SK-N-SH (cell line): ENCODE results near the gene SCAANT1. TPM values are rescaled to one million over a fixed set of nuclear protein-coding genes. Genes with fewer than 3 reads are reported as not detected.

Source experiments
- CTCF ChIA-PET: fragments of 300-600, 350-600 bp; formaldehyde crosslinking; extraction: SDS; loops from one replicate; lab custom pipeline; 2021; lab: Yijun Ruan, JAX
- POLR2A ChIA-PET: fragments of 350-600 bp; sonication (Branson Sonifier 250); formaldehyde crosslinking; extraction: SDS; loops from one replicate; lab custom pipeline; 2020; ENCODE audit warnings: antibody characterized with exemption, inconsistent platforms; lab: Yijun Ruan, JAX
- DNase-seq: peaks from one replicate; pipeline ENCODE4 v3.0.0; 2012
- H2AFZ ChIP-seq: fragments of 200-600 bp; sonication (generic); 2 replicates; pipeline ENCODE4 v1.8.1; 2016; ENCODE audit warnings: antibody characterized with exemption, mild to moderate bottlenecking, low read depth
- H3F3A ChIP-seq: fragments of 200-600 bp; sonication (generic); replicated peaks from 2 replicates; pipeline ENCODE3; 2016; ENCODE audit warnings: antibody characterized with exemption, mild to moderate bottlenecking; ENCODE audit not compliant: insufficient read depth
- H3K27ac ChIP-seq, 2 experiments: fragments of 200-500 bp in 1 of 2; fragments of 200-600 bp in 1 of 2; sonication (Bioruptor generic) in 1 of 2; sonication (generic), shearing (Covaris generic) in 1 of 2; 2 replicates each; pipeline versions ENCODE4 v1.5.1 to v1.6.1; 2014 to 2016; ENCODE audit warnings: low read depth in 2 of 2, inconsistent platforms in 1 of 2, low read length in 1 of 2, mild to moderate bottlenecking in 1 of 2, mixed read lengths in 1 of 2
- H3K27me3 ChIP-seq: fragments of 200-600 bp; sonication (generic), shearing (Covaris generic); 2 replicates; pipeline ENCODE4 v1.6.1; 2016; ENCODE audit warnings: mixed run types; ENCODE audit not compliant: insufficient read depth
- H3K36me3 ChIP-seq, 2 experiments: fragments of 200-500 bp in 1 of 2; fragments of 200-600 bp in 1 of 2; sonication (Bioruptor generic) in 1 of 2; sonication (generic) in 1 of 2; replicated peaks in 1 of 2; 2 replicates each; pipeline versions ENCODE3 to v1.5.1; 2014 to 2016; ENCODE audit warnings: low read length in 1 of 2, mild to moderate bottlenecking in 1 of 2; ENCODE audit not compliant: insufficient read depth in 2 of 2, control insufficient read depth in 1 of 2
- H3K4me1 ChIP-seq, 2 experiments: fragments of 200-500 bp in 1 of 2; fragments of 200-600 bp in 1 of 2; sonication (Bioruptor generic) in 1 of 2; sonication (generic), shearing (Covaris generic) in 1 of 2; 2 replicates each; pipeline versions ENCODE4 v1.5.1 to v1.6.1; 2014 to 2016; ENCODE audit warnings: low read depth in 1 of 2, low read length in 1 of 2, mixed run types in 1 of 2; ENCODE audit not compliant: insufficient read depth in 2 of 2, control insufficient read depth in 1 of 2
- H3K4me2 ChIP-seq: fragments of 200-600 bp; sonication (generic), shearing (Covaris generic); 2 replicates; pipeline ENCODE4 v1.6.1; 2017; ENCODE audit warnings: mixed run types
- H3K4me3 ChIP-seq, 2 experiments: fragments of 200-500 bp in 1 of 2; fragments of 200-600 bp in 1 of 2; sonication (Bioruptor generic) in 1 of 2; sonication (generic), shearing (Covaris generic) in 1 of 2; 2 replicates each; pipeline versions ENCODE4 v1.5.1 to v1.8.1; 2014 to 2016; ENCODE audit warnings: low read depth in 2 of 2, inconsistent platforms in 1 of 2, low read length in 1 of 2, mild to moderate bottlenecking in 1 of 2, mixed read lengths in 1 of 2, moderate library complexity in 1 of 2
- H3K79me2 ChIP-seq: fragments of 200-600 bp; sonication (generic); 2 replicates; pipeline ENCODE4 v1.8.1; 2017; ENCODE audit warnings: mild to moderate bottlenecking; ENCODE audit not compliant: insufficient read depth
- H3K9ac ChIP-seq: fragments of 200-600 bp; sonication (generic); 2 replicates; pipeline ENCODE4 v1.6.1; 2017; ENCODE audit warnings: mixed run types
- H3K9me2 ChIP-seq: fragments of 200-600 bp; sonication (generic); 2 replicates; pipeline ENCODE4 v1.6.1; 2017; ENCODE audit warnings: mixed run types
- H3K9me3 ChIP-seq: fragments of 200-600 bp; sonication (generic); 2 replicates; pipeline ENCODE4 v1.6.1; 2017; ENCODE audit warnings: mixed run types, mild to moderate bottlenecking, moderate library complexity
- H4K20me1 ChIP-seq: fragments of 200-600 bp; sonication (generic); 2 replicates; pipeline ENCODE4 v1.6.1; 2017; ENCODE audit warnings: mild to moderate bottlenecking, mixed run types; ENCODE audit not compliant: insufficient read depth
- CHD2 ChIP-seq: fragments of 150-350 bp; IDR thresholded peaks from 2 replicates; pipeline ENCODE4 v1.6.1; 2018; ENCODE audit warnings: low read length; ENCODE audit not compliant: partially characterized antibody
- CTCF ChIP-seq: fragments of 200-600 bp; sonication (generic); IDR thresholded peaks from 2 replicates; pipeline ENCODE4 v1.6.1; 2017; ENCODE audit warnings: antibody characterized with exemption, mild to moderate bottlenecking, moderate library complexity
- FOSL2 ChIP-seq: IDR thresholded peaks from 2 replicates; pipeline ENCODE4 v1.4.0; 2012; ENCODE audit warnings: low read depth, mild to moderate bottlenecking, moderate library complexity, borderline replicate concordance
- JUND ChIP-seq: IDR thresholded peaks from 2 replicates; pipeline ENCODE4 v1.4.0; 2012
- MEF2A ChIP-seq: IDR thresholded peaks from 2 replicates; pipeline ENCODE4 v1.4.0; 2012; ENCODE audit warnings: low read depth, borderline replicate concordance
- MXI1 ChIP-seq: IDR thresholded peaks from 2 replicates; pipeline ENCODE4 v1.6.1; 2012; ENCODE audit warnings: mild to moderate bottlenecking, low read depth, low read length, improper control_type of control experiment
- NFIC ChIP-seq: IDR thresholded peaks from 2 replicates; pipeline ENCODE4 v1.4.0; 2012; ENCODE audit warnings: borderline replicate concordance
- REST ChIP-seq: IDR thresholded peaks from 2 replicates; pipeline ENCODE4 v1.6.1; 2012; ENCODE audit warnings: mild to moderate bottlenecking, low read depth, low read length, moderate library complexity
- RXRA ChIP-seq: IDR thresholded peaks from 2 replicates; pipeline ENCODE4 v1.4.0; 2012; ENCODE audit warnings: low read depth, mild to moderate bottlenecking, borderline replicate concordance
- SMC3 ChIP-seq: IDR thresholded peaks from 2 replicates; pipeline ENCODE4 v1.6.1; 2012; ENCODE audit warnings: low read depth, low read length, improper control_type of control experiment
- TCF12 ChIP-seq: IDR thresholded peaks from 2 replicates; pipeline ENCODE4 v1.4.0; 2012
- USF1 ChIP-seq: IDR thresholded peaks from 2 replicates; pipeline ENCODE4 v1.4.0; 2012; ENCODE audit warnings: low read depth, borderline replicate concordance
- YY1 ChIP-seq: IDR thresholded peaks from 2 replicates; pipeline ENCODE4 v1.4.0; 2012; ENCODE audit warnings: low read depth, mild to moderate bottlenecking
- ZBTB33 ChIP-seq: IDR thresholded peaks from 2 replicates; pipeline ENCODE4 v1.4.0; 2012; ENCODE audit warnings: low read depth, borderline replicate concordance
- WGBS: methylation state at CpG from one replicate; pipeline ENCODE4 v1.1.6; 2017; ENCODE audit warnings: low lambda C conversion rate; 5-methylcytosine and 5-hydroxymethylcytosine counted together
- polyA plus RNA-seq, 3 experiments: library from polyadenylated mRNA; depleted of rRNA; stranded (reverse); fragments of >200 nt; gene quantifications; 2 replicates each; pipeline ENCODE4 v1.2.3, GENCODE V29; 2012

SCAANT1 gene
- polyA plus RNA-seq, 1 of the 3 experiments (the other 2 are of a cell fraction), result not detected

GRCh38 chr3:63960048-63960711 is 48.0 kb upstream of the SCAANT1 start:
- Histone ChIP-seq H3K27me3 (no peaks in the 10 kb centered on the region), H3K9ac (no peak overlapping the region), H4K20me1 (peaks cover 17% of the 10 kb centered on the region), H3F3A (peaks cover 12% of the 10 kb centered on the region), H3K4me2 (peak overlapping the region; percentile 39)
- POLR2A ChIA-PET, result no interaction called here
- TF ChIP-seq USF1 (peak; percentile 56; the same call in 1 of the 2 replicates), YY1 (no peak), SMC3 (no peak), ZBTB33 (no peak), NFIC (peak; percentile 49), TCF12 (no peak; the same call in 1 of the 2 replicates), RXRA (no peak), MXI1 (no peak), REST (no peak), FOSL2 (peak; percentile 73), JUND (peak; percentile 50), MEF2A (no peak), CHD2 (no peak), CTCF (0 out of 2 replicates have a peak, but pooled peaks have one; percentile 12)
- TF ChIP-seq, all 33 proteins: peak for 5
- Histone ChIP-seq H2AFZ (no peak overlapping the region; the same call in 1 of the 2 replicates), H3K27ac (peak overlapping the region; percentile 8 to 64; a peak in 2 of 4 replicates), H3K4me1 (peaks cover 17 to 21% of the 10 kb centered on the region in 2 experiments; a peak in 3 of 4 replicates), H3K4me3 (peak overlapping the region in 1 of 2 experiments; percentile 20; a peak in 1 of 4 replicates), H3K9me2 (no peaks in the 10 kb centered on the region), H3K9me3 (no peaks in the 10 kb centered on the region), H3K79me2 (peaks cover 56% of the 10 kb centered on the region), H3K36me3 (peaks cover 0 to 14% of the 10 kb centered on the region in 2 experiments)
- no peak for DNase-seq
- WGBS, result 58% methylated on average over 6 of the region's 6 CpGs
- CTCF ChIA-PET, result interaction anchor here (1.2 to 8.7 kb wide), 6 partner anchors 12 to 34 kb away, joined by 4 to 118 read pairs (median 12); no protein-coding TSS in a partner anchor
